Stimulated activated CD4-positive, alpha-beta T cell treated with anti-CD3 and anti-CD28 coated beads, Interleukin-2, amount 100 ng/mL, for 4 hours (primary cell): ENCODE measurements around the gene KLF6.

ENCODE experiments used
- DNase-seq: peaks from one replicate; pipeline ENCODE4 v3.0.0-alpha.2; 2020; ENCODE audit warnings: low read depth

Gene KLF6

DNA sequence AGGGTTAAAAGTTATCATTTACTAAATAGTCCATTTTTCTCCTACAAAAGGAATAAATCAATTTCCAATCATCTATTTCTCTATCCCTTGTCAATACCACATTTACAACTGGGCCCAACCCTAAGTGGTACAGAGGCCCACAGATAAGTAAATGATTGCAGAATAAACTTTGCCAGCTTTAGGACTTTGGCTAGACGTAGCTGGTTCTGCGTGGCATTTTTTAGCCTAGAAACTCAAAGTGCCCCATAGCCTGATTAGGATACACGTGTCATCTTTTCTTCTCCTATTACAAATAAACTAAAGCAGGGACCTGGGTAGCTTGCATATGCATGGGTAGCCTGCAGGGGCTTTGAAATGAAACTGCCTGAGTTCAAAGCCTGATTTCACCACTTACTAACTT is 56.4 kb downstream of the KLF6 start:
- DNase-seq, result no peak

- no peak for DNase-seq
Observed at GRCh38 chr10:3727268-3727667, 57.7 kb downstream of the KLF6 start.
